Mononuclear cell (primary cell): Measurements from ENCODE around the gene GPR139. TPM values are rescaled to one million over a fixed set of nuclear protein-coding genes. Genes with fewer than 3 reads are reported as not detected.

Source experiments
- H3K27me3 ChIP-seq: 2 replicates; pipeline ENCODE4 v1.6.0; 2011; ENCODE audit warnings: low read length, control low read depth; ENCODE audit not compliant: insufficient read depth
- H3K4me1 ChIP-seq: 2 replicates; pipeline ENCODE4 v1.5.1; 2011; ENCODE audit warnings: mild to moderate bottlenecking, low read length, control low read depth; ENCODE audit not compliant: insufficient read depth
- H3K4me3 ChIP-seq: 2 replicates; pipeline ENCODE4 v1.5.1; 2011; ENCODE audit warnings: mild to moderate bottlenecking, low read length, moderate library complexity
- H3K9me3 ChIP-seq: 2 replicates; pipeline ENCODE4 v1.5.1; 2011; ENCODE audit warnings: low read depth, mild to moderate bottlenecking, control low read depth, low read length
- total RNA-seq: library from RNA; depleted of rRNA; stranded (reverse); fragments of >200 nt; gene quantifications from one replicate; pipeline ENCODE4 v1.2.3, GENCODE V29; 2012

Gene GPR139
- total RNA-seq, 1 donor: not detected

DNA sequence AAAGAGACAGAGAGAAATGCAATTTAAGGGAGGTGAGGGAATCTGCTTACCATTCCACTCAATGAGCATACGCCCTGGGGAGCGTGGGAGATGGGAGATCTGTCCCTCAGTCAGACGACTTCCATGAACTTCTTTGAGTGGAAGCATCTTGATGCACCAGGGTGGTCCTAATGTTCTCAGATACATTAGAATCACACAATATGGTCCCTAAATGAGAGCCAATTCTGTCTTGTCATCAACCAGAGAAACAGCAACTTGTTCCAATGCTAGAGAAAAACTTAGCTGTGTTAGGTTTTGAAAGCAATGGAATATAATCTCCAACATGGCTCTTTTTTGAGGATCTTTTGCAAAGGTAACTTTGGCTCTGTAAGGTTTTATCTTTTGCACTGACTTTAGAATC lies 44.1 kb downstream of the GPR139 start:
- no peak overlapping the region for H3K4me3 ChIP-seq
- no peaks in the 10 kb centered on the region for H3K27me3 ChIP-seq
- H3K4me1 ChIP-seq: no peaks in the 10 kb centered on the region
- H3K9me3 ChIP-seq: no peaks in the 10 kb centered on the region

DNA sequence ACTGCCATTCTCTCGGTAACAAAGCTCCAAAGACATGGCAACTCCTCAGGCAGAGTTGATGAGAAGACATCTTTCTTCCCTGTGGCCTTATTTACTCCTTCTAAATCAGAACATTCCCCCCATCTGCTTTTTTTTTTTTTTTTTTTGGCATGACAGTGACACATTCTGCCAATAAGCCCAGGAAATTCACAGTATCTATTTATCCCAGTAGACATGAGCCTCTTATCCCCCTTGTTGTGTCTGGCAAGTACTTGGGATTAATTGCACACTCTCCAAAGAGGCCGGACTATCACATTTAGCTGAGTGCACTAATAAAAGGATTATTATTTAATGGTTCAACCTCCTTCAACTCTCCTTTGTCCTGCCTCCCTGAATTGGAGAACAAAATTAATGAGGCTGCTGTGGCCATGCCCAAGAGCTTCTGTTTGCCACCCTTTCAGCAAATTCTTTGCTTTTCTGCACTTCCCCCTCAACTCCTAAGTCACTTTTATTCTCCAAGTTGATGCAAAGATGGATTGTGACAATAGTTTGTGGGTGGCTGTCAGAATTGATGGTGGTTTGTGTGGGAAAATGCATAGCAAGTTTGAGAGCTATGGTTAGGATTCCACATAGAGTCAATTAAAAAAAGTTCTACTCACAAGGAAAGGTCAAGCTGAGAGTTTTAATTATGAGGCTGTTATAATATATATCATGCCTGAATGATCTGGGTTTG lies 47.2 kb downstream of the GPR139 start:
- H3K4me1 ChIP-seq: no peaks in the 10 kb centered on the region
- no peaks in the 10 kb centered on the region for H3K27me3 ChIP-seq
- no peak overlapping the region for H3K4me3 ChIP-seq
- H3K9me3 ChIP-seq: no peaks in the 10 kb centered on the region

DNA sequence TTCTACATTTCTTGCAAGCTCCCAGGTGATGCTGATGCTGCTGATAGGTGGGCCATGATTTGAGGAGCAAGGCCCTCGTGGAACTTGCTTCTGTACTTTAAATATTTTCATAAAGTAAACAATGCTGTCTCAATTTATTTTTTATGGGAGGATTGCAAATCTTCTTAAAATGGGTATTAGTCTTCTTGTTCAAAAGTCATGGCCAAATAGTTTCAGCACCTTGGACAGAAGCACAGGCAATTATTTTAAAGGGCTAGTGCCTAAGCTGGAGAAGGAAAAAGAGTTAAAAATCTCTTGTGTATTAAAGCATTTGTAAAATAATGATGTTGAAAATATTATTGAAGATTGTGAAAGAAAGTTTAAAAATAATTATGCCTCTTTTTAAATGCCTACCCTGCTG lies 50.5 kb downstream of the GPR139 start:
- Histone ChIP-seq H3K4me1 (no peaks in the 10 kb centered on the region), H3K9me3 (no peaks in the 10 kb centered on the region), H3K4me3 (no peak overlapping the region), H3K27me3 (no peaks in the 10 kb centered on the region)

DNA sequence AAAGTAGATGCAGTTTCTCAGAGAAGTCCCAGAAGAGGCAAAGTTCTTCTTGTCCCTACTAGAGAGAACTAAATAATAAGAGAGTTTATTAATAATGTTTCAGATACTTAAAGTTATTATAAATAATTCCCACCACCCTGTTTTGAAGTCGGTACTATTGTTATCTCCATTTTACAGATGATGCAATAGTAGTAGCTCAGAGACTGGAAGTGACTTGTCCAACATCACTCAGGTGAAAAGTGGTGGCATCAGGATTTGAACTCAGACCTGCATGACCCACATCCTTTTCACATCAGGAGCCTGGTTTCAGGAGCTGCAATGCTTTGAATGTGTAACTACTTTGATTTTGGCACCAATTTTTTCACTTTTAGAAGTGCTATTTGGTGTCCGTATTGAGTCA lies 52.7 kb downstream of the GPR139 start:
- Histone ChIP-seq H3K27me3 (no peaks in the 10 kb centered on the region), H3K9me3 (no peaks in the 10 kb centered on the region), H3K4me1 (no peaks in the 10 kb centered on the region), H3K4me3 (no peak overlapping the region)

DNA sequence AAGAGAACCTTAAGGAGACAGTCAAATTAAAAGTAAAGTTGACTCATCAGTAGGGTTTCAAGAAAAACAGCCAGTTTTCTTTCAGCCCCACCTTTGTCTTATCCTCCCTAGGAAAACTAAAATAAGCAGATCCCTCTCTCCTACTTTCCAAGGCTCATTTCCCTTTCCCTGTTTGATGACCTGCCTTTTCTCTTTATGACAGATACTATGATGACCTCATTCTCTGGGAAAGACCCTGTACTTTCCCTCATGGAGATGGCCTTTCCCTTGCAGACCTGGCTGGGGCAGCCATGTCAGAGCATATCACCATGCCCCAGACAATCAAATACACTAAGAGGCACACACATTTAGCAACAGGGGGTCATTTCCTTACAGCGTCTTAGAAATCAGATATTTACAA lies 53.6 kb downstream of the GPR139 start:
- H3K4me1 ChIP-seq: no peaks in the 10 kb centered on the region
- H3K27me3 ChIP-seq: no peaks in the 10 kb centered on the region
- no peaks in the 10 kb centered on the region for H3K9me3 ChIP-seq
- no peak overlapping the region for H3K4me3 ChIP-seq

DNA sequence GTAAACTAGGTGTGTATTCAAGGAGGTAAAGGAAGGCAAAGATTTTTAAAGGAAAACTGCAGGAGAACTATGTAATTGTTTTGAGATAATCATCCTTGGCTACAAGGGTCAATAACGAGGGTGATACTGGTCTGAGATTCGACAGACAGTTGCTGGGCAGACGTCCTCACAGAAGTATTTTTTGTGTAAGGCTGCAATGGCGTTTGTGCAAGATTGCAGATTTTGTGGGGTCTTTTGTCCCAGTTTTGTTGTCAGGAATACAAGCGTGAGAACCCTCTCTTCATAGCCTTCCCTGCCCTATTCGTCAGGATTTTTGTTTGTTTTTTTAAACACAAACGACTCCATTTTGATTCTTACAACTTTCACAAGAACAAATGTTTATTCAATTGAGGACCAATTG lies 57.5 kb downstream of the GPR139 start:
- no peak overlapping the region for H3K4me3 ChIP-seq
- H3K9me3 ChIP-seq: no peaks in the 10 kb centered on the region
- no peaks in the 10 kb centered on the region for H3K4me1 ChIP-seq
- H3K27me3 ChIP-seq: no peaks in the 10 kb centered on the region

DNA sequence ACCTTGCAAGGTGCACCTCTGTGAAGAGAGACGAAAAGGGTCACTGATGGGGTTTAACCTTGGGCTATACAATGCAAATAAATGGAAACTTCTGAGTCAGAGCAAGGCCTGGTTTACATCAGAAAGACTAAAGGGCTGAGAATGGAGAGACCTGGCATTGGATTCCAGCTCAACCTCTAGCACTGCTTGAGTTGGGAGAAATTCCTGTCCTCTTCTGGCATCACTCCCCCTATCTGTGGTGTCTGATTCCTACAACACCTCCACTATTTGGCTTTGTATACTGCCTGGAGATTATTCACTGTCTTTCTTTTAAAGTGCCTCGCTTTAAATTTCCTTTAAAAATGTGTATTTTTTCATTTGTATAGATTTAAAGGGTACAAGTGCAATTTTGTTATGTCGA lies 68.8 kb downstream of the GPR139 start:
- Histone ChIP-seq H3K27me3 (no peaks in the 10 kb centered on the region), H3K4me3 (no peak overlapping the region), H3K9me3 (no peaks in the 10 kb centered on the region), H3K4me1 (no peaks in the 10 kb centered on the region)

DNA sequence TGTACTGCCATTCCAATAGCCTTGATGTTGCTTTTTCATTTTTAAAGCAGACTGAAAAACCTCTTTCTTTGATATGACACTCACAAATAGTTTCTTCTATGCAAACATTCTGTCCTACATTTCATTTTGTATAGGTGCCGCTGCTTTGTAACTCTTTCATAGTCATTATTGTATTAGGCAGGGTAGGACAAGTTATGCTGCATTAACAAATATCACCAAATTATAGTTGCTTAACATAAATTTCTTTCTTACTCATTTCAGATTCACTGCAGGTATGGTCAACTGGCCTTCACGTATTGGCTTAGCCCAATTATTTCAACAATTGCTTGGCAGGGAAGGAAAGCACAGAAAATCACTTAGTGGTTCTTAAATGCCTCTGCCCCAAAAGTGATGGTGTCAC lies 70.8 kb downstream of the GPR139 start:
- no peak overlapping the region for H3K4me3 ChIP-seq
- no peaks in the 10 kb centered on the region for H3K27me3 ChIP-seq
- H3K4me1 ChIP-seq: no peaks in the 10 kb centered on the region
- H3K9me3 ChIP-seq: no peaks in the 10 kb centered on the region

DNA sequence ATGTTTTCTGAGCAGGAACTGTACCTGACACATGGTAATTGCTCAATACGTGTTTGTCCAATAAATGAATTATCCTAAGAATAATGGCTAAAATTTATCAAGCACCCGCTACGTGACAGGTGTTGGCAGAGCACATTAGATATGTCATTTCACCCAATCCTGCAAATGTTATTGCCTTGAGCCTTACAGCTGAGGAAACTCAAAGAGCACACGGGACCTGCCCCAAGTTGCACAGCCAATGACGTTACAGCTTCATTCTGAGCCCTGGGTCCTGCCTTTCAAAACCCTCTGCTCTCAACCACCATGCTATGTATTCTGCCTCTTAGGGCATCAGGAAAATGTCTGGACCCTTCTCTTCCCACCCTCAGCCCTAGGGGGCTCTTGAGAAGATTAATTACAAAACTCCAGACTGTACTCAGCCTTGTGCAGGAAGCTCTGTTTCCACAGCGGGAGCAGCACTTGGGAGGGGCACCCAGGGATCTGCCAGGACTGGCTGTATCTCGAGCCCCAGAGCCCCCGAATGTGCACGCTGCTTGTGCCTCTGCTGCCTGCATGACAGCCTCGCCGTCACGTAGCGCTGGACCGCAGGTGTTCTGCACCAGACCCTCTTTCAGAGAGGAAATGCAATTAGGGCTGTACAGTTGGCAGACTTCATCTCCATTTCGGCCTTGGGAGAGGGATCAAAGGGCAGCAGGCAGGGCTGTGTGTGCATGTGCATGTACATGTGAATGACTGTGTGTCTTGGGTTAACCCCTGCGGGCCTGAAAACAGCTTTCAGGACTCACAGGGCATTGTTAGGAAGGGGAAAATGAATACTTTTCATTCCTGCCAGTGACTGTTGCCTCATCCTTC lies 71.6 kb downstream of the GPR139 start:
- Histone ChIP-seq H3K4me3 (no peak overlapping the region), H3K4me1 (no peaks in the 10 kb centered on the region), H3K27me3 (no peaks in the 10 kb centered on the region)

DNA sequence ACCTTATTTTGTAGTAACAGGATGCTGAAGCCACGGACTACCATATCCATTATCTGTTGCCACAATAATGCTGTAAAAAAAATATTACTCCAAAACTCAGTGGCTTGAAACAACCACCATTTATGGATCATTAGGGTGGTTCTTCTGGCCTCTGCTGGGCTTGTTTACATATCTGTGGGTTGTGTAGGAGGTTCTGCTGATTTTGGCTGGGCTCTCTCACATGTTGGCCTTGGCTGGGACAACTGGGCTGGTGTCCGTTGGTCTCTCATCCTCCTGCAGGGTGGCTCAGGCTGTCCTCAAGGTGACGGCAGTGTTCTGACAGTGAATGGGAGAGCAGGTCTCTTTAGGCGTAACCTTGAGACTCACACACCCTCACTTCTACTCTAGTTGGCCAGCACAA lies 76.0 kb downstream of the GPR139 start:
- no peaks in the 10 kb centered on the region for H3K4me1 ChIP-seq
- no peaks in the 10 kb centered on the region for H3K9me3 ChIP-seq
- no peaks in the 10 kb centered on the region for H3K27me3 ChIP-seq
- H3K4me3 ChIP-seq: no peak overlapping the region

More for the DNA sequence above, 71.6 kb downstream of the GPR139 start:
- no peaks in the 10 kb centered on the region for H3K9me3 ChIP-seq

DNA sequence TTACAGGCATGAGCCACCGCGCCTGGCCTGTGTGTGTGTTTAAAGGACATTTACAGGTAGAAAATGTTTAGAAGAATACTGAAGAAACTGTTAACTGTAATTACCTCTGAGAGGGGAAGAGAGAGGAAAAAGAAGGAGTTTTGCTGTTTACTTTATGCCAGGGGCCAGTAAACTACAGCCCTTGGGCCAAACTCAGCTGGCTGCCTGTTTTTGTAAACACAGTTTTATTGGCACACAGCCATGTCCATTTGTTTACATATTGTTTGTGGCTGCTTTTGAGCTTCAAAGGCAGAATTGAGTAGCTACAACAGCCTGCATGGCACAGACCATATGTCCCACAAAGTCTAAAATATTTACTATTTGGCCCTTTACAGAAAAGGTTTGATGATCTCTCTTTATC lies 76.4 kb downstream of the GPR139 start:
- Histone ChIP-seq H3K4me1 (no peaks in the 10 kb centered on the region), H3K9me3 (no peaks in the 10 kb centered on the region), H3K4me3 (no peak overlapping the region), H3K27me3 (no peaks in the 10 kb centered on the region)

DNA sequence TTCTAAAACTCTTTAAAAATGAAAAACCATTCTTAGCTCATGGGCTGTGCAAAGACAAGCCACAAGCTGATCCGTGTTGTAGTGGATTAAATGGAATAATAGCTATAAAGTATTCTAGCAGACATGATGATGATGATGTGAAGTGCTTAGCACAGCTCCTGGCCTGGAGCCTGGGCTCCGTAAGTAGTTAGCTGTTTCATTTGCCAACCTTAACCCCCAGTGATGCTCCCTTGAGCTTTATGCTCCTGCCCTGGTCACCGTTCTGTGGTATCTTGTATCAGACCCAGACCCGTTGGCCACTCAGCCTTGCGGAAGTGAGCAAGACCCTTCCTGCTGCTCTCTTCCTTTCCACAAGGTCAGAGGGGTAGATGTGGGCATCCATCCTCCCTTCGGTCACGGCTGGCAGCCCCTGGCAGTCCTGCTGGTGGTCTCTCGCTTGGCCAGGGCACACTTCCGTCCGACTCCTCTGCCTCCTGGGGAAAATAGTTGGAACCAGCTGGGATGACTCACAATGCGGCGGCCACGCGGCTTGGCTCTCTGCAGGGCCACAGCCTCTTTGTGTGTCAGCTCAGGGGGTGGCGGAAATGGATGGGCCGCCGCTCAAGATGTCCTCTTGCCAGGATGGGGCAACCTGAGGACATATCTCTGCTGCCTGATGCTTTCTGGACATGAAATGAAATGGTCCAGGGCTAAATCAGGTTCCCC lies 79.1 kb downstream of the GPR139 start:
- no peaks in the 10 kb centered on the region for H3K27me3 ChIP-seq
- no peak overlapping the region for H3K4me3 ChIP-seq

DNA sequence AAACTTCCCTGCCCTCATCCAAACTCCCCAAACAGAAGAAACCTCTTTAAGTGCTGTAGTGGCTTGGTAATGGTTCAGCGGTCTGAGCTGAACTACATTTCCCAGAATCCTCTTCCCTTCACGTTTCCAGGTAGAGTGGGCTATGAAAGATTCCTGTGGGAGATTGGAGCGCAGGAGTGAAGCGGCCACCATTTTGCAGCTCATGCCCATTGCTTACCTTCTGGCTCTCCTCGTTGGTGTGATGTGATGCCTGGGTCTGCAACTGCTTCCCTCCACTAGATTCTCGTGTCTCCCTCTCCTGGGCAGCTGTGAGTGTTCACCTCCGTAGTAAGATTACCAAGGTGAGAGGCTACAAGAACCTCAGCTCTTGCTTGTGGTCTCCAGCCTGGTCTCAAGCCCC lies 82.1 kb downstream of the GPR139 start:
- Histone ChIP-seq H3K27me3 (no peaks in the 10 kb centered on the region), H3K4me1 (no peaks in the 10 kb centered on the region), H3K9me3 (no peaks in the 10 kb centered on the region), H3K4me3 (no peak overlapping the region)

More for the DNA sequence above, 79.1 kb downstream of the GPR139 start:
- Histone ChIP-seq H3K9me3 (no peaks in the 10 kb centered on the region), H3K4me1 (no peaks in the 10 kb centered on the region)

DNA sequence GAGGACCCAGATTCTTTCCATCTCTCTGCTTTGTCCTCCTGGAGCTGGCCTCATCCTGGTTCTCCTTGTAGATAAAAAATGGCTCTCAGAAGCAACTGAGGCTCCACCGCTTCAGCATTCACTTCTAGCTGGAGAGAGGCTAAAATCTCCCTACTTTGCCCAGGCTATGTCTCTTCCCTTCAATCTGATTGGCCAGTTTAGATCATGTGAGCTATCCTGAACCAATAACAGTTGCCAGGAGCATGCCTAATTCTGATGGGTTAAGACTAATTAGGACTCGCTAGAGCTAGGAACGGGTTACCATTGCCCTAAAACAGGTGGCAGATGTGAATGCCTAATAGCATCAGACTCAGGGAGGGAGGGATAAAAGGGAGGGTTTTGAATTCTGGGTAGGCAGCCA lies 89.6 kb downstream of the GPR139 start:
- H3K4me3 ChIP-seq: no peak overlapping the region
- no peaks in the 10 kb centered on the region for H3K9me3 ChIP-seq
- H3K27me3 ChIP-seq: no peaks in the 10 kb centered on the region
- H3K4me1 ChIP-seq: no peaks in the 10 kb centered on the region
